Lower leg skin (tissue), 4 donors: ENCODE results near the gene SPOCK1. TPM values are rescaled to one million over a fixed set of nuclear protein-coding genes. Genes with fewer than 3 reads are reported as not detected.

ENCODE experiments used
- DNase-seq, 2 donors: peaks; one replicate each; pipeline ENCODE4 v3.0.0-alpha.2; 2019; ENCODE audit warnings: low spot score in 2 of 2
- H3K4me3 ChIP-seq: fragments of 200-600 bp; sonication (generic); 2 replicates; pipeline ENCODE4 v1.5.1; 2017; ENCODE audit warnings: mild to moderate bottlenecking, low read depth; ENCODE audit not compliant: poor library complexity, severe bottlenecking
- POLR2A ChIP-seq, 2 donors: fragments of 450-650 bp; IDR thresholded peaks; one replicate each; pipeline ENCODE4 v1.6.1; 2016 to 2017; ENCODE audit warnings: antibody characterized with exemption in 2 of 2, mild to moderate bottlenecking in 1 of 2, moderate library complexity in 1 of 2
- WGBS, 2 donors: methylation state at CpG; one replicate each; pipeline ENCODE4 v1.1.5; 2018; 5-methylcytosine and 5-hydroxymethylcytosine counted together
- intact Hi-C: fragments of 100-400 bp; cut with DNase I; formaldehyde crosslinking; loops from one replicate; pipeline ENCODE4 v1.15.0; 2023; ENCODE audit warnings: low total_unique reads
- total RNA-seq, 4 donors: library from RNA; depleted of rRNA; stranded (reverse); fragments of >200 nt; gene quantifications; one replicate each; pipeline ENCODE4 v1.1.0, GENCODE V29; 2016
- TF ChIP-seq, protein P1 (sequence below), 3 donors: fragments of 450-650 bp; IDR thresholded peaks; one replicate each; pipeline ENCODE4 v1.5.1; 2016; ENCODE audit warnings: antibody characterized with exemption in 3 of 3, mild to moderate bottlenecking in 3 of 3, moderate library complexity in 2 of 3

Gene SPOCK1
- total RNA-seq, 4 donors from 2014 or later, result 7.9 to 21.5 (median 11.7) TPM

DNA sequence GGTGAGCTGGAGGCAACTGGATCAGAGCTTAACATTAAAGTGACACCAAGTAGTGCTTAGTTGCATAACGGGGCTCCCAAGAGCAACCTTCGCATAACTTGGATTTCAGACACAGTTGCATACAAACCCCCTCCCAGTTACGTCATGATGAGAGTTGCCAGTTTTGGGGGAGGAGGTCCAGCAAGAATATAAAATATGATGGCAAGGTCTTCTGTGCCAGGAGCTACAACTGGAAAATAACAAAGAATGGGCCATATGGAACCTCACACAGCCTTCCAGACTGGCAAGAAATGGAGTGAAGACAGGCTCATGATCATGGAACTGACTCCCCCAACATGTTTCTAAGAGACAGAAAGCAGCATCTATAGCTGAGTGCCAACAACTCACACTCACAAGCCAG lies 8.5 kb downstream of the SPOCK1 start:
- intact Hi-C loops, result no loop called here
- WGBS, 2 donors, result 93 to 96% methylated on average over 3 of the region's 3 CpGs
- TF ChIP-seq, protein P1, sequence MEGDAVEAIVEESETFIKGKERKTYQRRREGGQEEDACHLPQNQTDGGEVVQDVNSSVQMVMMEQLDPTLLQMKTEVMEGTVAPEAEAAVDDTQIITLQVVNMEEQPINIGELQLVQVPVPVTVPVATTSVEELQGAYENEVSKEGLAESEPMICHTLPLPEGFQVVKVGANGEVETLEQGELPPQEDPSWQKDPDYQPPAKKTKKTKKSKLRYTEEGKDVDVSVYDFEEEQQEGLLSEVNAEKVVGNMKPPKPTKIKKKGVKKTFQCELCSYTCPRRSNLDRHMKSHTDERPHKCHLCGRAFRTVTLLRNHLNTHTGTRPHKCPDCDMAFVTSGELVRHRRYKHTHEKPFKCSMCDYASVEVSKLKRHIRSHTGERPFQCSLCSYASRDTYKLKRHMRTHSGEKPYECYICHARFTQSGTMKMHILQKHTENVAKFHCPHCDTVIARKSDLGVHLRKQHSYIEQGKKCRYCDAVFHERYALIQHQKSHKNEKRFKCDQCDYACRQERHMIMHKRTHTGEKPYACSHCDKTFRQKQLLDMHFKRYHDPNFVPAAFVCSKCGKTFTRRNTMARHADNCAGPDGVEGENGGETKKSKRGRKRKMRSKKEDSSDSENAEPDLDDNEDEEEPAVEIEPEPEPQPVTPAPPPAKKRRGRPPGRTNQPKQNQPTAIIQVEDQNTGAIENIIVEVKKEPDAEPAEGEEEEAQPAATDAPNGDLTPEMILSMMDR (IDR thresholded peaks at IDR 0.05), result no peak
- no peak for TF ChIP-seq POLR2A (IDR thresholded peaks at IDR 0.05)
- H3K4me3 ChIP-seq, result no peak overlapping the region
- DNase-seq, result no peak

DNA sequence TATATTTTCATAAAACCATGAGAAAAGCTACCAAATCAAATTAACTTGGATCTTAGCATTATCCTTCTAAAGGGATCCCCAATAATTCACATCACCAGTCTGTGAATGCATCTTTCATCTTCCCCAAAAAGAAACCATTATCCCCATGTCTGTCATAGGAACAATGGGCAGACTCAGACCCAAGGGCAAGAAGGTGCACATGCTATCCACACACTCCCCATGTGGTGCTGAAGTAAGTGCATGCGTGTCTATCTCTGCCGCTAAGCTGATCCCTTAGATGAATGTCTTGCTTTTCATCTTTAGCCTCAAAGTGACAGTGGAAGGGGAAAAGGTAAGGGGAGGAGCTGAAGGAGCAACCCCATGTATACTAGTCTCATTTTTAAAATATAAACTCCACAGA lies 10.2 kb downstream of the SPOCK1 start:
- TF ChIP-seq POLR2A (IDR thresholded peaks at IDR 0.05), result no peak
- TF ChIP-seq, protein P1 (IDR thresholded peaks at IDR 0.05), result no peak
- WGBS, 2 donors, result 91 to 95% methylated on average over 2 of the region's 2 CpGs
- DNase-seq, result peak in 1 of 2 donors; percentile 34
- H3K4me3 ChIP-seq, result no peak overlapping the region
- intact Hi-C loops, result no loop called here

DNA sequence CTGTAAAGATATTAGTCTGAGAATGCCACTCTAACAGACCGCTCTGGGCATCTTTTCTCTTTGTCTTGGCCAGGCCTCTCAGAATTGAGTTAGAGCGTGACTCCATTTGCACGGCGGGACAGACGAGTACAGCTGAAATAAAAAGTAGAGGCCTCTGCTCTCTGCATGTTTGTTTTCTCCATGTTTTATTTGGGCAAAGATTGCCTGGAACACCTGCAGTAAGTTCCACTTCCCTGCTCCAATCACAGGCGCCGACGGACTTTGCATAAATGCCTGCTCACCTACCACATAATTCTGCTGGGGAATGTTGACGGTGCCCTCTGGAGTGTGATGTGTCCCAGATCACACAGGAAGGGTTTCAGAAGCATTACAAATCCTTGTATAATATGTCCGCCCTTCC lies 10.6 kb downstream of the SPOCK1 start:
- no peak overlapping the region for H3K4me3 ChIP-seq
- intact Hi-C loops, result no loop called here
- TF ChIP-seq POLR2A (IDR thresholded peaks at IDR 0.05), result no peak
- TF ChIP-seq, protein P1 (IDR thresholded peaks at IDR 0.05), result no peak
- DNase-seq, result peak in 1 of 2 donors; percentile 64
- 94 to 95% methylated on average over 10 of the region's 10 CpGs for WGBS, 2 donors

DNA sequence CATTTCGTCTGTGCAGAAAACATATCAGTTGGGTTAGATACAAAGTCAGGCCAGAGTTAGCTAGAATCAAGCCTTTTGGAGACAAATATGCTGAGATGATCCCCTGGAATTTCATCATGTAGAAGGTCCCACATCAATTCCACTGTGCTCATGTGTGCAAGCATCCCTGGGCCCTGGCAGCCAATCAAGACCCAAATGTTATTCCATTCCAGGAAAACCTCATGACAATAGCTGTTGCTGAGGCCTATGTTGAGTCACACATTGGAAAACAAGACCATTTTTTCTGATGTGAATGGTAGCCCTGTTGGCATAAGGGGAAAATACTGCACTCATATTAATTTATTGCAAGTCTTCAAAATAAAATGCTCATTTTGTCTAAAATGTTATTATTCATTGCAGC lies 11.5 kb downstream of the SPOCK1 start:
- TF ChIP-seq, protein P1 (IDR thresholded peaks at IDR 0.05), result no peak
- no peak for TF ChIP-seq POLR2A (IDR thresholded peaks at IDR 0.05)
- no peak overlapping the region for H3K4me3 ChIP-seq
- DNase-seq, result peak; percentile 59 to 94
- intact Hi-C loops, result no loop called here
- WGBS, 2 donors, result 73 to 83% methylated on average over 1 of the region's 1 CpG

DNA sequence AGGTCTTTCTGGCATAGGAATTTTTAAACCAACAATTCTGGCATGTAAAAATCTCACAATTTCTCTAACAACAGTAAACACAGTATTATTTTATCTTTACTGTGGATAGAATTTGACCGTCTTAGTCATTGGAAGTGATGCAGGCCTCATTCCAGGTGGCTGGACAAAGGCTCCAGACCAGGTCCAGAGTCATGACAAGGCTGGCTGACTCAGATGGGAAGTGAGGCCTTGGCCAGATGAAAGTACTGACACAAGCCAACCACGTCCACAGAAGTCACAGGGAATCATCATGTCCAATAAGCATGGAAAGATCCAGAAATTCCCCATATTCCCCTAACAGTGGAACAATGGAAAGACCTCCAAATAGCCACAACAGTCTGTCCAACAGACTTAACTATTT lies 12.4 kb downstream of the SPOCK1 start:
- no peak for DNase-seq
- H3K4me3 ChIP-seq, result no peak overlapping the region
- whole genome bisulfite sequencing, 2 donors, result 67 to 70% methylated on average over 2 of the region's 2 CpGs
- TF ChIP-seq POLR2A (IDR thresholded peaks at IDR 0.05), result no peak
- TF ChIP-seq, protein P1 (IDR thresholded peaks at IDR 0.05), result no peak
- intact Hi-C loops, result no loop called here

DNA sequence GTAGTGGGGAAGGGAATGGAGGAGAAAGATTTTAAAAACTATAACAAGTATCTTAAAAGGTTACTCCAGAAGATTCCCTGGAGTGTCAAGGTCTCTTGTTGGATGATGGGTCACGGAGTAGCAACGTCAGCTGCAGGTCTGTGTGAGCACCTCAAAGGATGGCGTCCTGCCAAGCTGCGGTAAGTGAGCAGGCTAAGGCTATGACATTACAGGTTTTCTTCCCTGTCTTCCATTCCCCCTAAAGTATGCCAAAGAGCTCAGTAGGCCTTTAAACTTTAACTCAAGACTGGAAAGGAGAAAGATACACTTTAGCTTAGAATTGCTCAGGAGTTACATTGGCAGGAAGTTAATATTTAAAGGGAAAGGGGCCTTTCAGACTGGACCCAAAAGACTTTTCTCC lies 17.5 kb downstream of the SPOCK1 start:
- intact Hi-C loops, result no loop called here
- DNase-seq, result no peak
- H3K4me3 ChIP-seq, result no peak overlapping the region
- WGBS, 2 donors, result 62 to 64% methylated on average over 4 of the region's 4 CpGs
- no peak for TF ChIP-seq POLR2A (IDR thresholded peaks at IDR 0.05)
- TF ChIP-seq, protein P1 (IDR thresholded peaks at IDR 0.05), result no peak
